ENCODE measurements around the gene APBB2.

GRCh38 chr4:41146716-41147506 lies 67.4 kb downstream of the APBB2 start:
- TF ChIP-seq CTCF (IDR thresholded peaks at IDR 0.05) (no peak), POLR2A (IDR thresholded peaks at IDR 0.05) (no peak)
